Iris pigment epithelial cell (primary cell): ENCODE data around the gene ERICH2.
"Not testable (repeated sequence)": the region's sequence is repeated elsewhere in the genome, so short reads cannot be mapped to it uniquely, and the experiment has no call there.

Experiments
- DNase-seq: peaks from one replicate; pipeline ENCODE4 v3.0.0-alpha.2; 2011; ENCODE audit warnings: low read depth

Gene ERICH2, protein sequence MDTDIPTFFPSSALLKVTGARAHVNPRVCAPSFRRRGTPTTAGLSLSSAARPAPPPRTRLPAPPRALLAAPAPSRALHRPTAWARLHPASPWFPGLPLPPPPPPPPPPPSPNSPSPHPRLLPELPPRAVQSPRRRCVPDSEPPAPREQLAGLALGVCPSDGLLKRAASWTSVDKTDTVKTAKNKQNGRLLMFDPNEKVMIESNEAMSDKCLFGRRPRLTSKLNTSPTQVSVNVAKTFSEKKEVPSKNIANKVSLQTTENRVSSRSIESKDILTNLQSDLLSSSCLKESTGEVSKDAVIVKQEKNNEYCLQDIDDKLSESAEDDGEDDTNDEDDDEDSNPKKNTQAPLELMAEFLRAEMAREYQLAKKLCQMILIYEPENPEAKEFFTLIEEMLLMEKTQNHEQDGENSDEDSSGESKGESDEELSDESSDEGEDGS

DNA sequence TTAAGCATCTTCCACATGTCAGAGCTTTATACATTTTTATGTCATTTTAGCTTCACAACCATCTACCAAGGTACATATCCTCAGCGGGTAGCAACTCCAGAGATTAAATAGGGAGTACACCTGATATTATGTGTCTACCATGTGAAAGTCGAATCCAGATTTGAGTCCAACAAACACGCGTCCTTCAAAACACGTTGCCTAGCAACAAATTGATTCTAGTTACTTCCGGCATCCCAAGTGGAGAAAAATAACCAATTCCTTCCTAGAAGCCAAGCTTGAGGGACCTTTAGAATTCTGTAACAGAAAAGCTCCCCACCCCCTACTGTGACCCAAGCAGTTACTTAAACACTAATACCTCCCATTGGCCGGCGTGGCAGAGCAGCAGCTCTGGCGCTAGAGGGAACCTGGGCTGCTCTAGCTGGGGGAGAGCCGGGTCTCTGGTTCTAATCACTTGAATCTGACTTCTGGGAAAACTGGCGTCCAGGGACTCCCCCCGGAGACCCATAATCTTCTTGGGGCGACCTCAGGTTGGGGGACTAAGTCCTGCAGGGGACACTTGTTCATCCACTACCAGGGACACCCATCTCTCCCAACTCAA is at the start of gene ERICH2:
ERICH2 (plus strand) TSS at position 371 of the 598 bp plus-strand sequence. CDS start 304 bp downstream, outside the sequence.
- DNase-seq, result peak; percentile 66

DNA sequence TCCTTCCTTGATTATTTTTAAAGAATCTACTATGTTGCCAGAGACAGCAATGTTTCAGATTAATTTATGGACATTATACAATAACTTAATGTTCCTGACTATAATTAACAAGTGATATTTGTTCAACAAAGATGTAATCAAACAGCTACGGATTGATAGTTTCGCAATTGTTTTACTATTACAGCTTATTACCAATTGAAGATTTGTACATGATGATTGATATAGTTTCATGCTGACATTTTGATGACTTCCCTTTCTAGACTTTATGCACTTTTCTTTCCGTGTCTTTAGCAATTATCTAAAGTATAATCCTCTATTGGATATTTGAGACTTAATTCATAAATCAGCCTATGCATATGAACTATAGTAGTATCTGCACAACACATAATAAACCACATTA is 48.5 kb upstream of the ERICH2 start:
- no peak for DNase-seq

DNA sequence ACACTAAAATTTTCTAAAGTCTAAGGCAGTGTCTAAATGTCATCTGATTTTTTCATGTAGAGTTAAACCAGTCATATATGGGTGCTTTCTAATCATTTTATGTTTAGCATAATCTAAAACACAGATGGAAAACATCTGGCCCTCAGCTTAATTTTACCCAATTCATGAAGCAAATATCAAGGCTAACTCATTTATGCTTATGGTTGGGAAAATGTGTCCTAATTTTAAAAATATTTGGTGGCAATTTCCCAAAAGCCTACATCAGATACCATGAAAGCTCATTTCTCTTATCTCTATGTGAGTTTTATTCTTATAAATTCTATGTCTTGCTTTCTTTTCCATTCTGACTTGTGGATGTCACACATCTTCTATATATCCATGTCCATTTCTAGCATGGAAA is 47.9 kb upstream of the ERICH2 start:
- no peak for DNase-seq

DNA sequence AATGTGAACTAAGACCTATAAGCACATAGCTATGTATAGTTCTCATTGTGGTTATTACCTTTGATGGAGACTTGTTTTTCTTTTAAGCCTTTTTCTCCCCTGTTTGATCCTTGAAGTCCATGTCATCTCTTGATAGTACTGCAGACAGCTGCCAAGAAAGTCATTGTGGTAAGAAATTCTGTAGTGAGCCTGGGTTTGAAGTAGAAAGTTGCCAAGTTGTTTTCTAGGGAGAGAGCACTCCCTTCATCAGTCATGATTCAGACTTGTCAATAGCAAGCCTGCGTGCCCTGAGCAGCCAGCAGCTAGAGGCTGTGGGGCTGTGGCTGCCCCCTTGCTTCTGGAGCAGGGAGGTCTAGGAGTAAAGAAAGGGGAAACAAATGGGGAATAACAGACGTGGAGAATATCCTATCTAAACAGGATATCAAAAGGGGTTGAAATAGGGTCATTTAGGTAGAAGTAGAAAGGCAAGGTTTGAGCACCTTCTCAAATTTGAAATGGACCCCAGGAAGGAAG is 46.7 kb upstream of the ERICH2 start:
- no peak for DNase-seq

DNA sequence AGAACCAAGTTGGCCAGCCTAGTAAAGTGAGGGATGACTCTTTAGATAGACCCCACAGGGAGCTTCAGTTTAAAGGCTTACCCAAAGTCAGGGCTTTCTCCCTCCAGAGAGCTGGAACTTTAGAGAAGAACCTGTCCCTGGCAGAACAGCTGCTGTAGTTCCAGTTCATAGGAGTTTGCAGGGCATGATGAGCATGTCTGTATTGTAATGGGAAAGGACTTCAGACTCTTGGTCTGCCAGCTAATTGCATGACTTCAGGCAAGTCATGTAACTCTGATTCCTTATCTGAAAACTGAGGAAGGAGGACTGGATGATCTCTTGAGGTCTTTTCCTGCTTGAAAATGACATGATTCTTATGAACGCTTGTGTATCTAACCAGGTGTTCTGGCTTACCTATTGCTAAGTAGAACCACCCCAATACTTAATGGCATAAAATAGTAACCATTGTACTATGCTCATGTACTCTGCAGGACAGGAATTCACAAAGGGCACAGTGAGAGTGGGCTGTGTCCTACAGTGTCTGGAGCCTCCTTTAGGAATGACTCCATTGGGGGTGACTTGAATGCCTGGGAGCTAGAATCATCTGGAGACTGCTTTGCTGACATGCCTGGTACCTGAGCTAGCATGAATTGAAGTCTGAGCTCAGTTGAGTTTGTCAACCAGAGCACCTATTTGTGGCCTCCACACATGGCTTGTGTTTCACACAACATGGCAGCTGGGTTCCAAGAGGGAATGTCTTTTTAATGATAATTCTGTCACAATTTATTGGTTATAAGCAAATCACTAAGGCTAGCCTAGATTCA is 36.2 kb upstream of the ERICH2 start:
- no peak for DNase-seq

DNA sequence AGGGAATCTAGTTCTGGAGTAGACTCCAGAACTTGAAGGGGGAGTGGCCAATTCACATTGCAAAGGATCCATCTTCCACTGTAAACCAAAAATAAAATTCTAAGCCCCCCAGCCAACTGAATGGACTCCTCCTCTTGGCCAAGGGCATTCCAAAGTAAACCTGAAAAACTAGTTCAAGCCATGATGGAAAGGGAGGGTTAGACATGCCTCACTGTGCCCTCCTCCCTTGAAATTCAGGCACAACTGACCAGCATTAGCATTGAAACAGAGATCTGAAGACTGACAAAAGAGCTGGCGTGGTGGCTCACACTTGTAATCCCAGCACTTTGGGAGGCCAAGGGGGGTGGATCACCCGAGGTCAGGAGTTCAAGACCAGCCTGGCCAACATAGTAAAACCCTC is 35.6 kb upstream of the ERICH2 start:
- DNase-seq, result not testable (repeated sequence)

DNA sequence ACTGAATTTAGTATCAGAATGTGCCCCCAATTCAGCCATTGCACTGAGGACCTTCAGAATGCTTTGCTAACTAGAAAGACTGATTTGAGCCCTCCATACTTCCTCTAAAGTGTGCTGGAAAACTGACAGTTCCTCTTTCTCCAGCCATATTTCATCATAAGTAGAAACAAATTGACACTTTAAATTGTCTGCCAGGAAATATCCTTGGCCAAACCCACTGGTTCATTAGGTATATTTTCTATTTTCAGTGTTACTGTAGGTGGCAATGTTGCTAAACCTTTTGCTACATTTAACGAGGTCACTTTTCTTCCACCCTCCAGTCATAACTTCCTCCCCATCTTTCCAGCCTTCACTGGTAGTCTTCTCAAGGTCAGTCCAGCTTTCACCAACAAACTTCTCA is 33.5 kb upstream of the ERICH2 start:
- no peak for DNase-seq

DNA sequence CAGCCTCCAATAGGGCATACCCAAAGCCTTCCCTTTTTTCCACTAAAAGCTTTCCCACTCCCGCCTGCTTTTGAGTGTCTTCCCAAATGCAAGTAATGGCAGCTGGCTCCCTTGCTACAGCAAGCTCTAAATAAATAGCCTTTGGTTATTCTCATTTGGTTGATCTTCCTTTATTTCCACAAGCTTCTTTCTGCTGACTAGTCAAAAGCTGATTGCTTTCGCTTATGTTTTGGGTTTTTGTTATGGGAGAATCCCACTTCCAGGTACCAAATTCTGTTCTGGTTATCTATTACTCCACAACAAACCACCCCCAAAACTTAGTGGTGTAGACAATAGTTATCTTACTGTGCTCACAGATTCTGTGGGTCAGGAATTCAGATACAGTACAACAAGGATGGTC is 32.8 kb upstream of the ERICH2 start:
- no peak for DNase-seq

DNA sequence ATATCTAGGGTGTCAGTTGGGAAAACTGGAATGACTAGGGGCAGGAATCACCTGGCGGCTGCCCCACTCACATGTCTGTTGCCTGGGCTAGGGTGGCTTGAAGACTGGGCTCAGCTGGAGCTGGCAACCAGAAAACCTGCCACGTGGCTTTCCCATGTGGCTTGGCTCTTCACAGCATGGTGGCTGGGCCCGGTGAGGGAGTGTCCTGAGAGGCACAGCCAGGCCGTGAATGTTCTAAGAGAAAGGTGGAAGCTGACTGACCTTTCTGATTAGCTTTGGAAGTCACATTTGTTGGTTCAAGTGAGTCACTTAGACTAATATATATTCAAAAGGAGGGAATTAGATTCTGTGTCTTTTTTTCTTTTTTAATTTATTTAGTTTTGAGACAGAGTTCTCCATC is 32.4 kb upstream of the ERICH2 start:
- DNase-seq, result peak; percentile 21

DNA sequence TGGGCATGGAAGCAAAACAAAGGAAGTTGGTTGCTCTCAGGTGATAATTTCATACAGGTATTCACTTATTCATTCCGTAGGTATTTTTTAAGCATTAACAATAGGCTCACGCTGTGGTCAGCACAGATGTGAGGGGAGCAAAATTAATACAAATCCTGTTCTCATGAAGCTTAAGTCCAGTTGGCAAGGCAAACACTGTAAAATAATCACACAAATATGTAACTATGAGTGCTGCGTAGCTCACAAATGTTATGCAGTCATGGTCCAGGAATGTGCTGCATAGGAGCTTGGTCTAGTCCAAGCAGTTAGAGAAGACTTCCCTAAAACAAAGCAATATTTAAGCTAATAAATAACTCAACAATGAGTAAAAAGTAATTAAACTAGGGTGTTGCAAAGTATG is 31.1 kb upstream of the ERICH2 start:
- peak; percentile 96 for DNase-seq

DNA sequence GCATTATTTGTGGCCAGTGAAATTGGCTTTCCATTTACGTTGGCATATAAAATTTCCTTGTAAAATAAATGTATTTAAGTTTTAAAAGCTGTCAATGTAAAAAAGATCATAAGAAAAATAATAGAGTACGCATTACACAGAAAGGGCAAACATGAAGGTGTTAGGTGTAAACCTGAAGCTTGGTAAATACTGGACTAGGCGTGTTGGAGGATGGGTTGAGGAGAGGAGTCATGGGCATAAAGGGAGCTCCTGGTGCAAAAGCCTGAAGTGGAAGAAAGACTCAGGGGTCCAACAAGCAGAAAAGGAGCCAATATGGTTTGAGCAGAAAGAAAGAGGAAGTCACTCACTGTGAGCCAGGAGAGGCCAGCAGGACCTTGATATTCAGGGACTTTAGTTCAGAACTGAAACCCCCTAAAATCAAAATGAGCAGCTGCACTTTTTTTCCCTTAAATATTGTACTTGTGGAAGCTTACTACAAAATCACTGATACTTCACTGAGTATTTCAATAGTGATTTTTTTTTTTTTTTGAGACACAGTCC is 30.6 kb upstream of the ERICH2 start:
- DNase-seq, result no peak

DNA sequence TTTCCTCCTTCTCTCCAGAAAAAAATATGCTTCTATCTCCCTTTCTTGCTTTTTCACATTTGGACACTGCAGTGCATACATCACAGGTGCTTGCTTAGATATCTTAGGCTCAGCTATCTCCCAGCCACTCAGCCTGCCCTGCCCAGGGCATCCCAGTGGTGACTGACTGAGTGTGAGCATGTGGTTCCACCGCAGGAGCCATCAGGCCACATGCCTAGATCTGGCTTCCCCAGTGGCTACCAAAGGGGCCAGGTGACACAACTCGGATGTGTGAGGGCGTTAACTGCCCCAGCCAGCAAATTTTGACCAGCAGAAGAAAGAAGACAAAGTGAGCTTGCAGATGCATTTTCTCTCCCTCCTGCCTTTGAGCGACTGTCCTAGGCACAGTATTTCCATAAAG is 29.5 kb upstream of the ERICH2 start:
- no peak for DNase-seq

DNA sequence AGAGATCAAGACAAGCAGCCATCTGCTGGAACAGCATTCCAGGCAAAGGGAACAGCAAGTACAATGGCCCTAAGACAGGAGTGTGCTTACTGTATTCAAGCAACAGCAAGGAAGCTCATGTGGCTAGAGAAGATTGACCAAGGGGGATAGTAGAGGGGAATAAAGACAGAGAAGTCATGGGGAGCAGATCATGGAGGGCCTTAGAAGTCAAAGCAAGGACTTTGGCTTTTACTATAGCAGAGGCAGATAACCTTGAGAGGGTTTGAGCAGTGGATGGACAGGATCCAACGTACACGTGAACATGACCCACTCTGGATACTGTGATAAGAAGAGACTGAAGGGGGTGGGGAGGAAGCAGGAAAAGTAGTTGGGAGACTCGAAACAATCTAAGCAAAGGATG is 28.2 kb upstream of the ERICH2 start:
- no peak for DNase-seq

DNA sequence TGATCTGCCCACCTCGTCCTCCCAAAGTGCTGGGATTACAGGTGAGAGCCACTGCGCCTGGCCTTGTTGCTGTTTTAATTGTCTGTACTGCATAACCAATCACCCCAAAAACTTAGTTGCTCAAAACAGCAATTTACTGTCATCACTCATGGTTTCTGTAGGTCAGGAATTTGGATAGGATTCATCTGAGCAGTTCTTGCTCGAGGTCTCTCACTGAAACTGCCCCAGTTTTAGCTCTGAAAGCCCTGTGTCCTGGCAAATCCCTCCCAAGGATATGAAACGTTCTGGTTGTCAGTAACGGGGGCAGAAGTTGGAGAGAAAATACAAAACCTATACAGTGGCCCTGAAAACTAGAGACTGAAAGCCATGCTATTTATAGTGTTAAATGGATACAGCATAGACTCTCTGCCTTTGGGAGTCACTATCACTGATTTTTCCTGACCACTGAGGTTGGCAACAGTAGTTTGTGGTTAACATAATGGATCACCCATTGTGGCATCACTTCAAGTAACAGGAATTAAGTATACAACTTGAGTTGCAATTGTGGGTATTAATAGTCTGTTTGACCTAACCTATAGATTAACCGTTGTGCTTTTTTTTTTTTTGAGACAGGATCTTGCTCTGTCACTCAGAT is 27.2 kb upstream of the ERICH2 start:
- DNase-seq, result no peak

DNA sequence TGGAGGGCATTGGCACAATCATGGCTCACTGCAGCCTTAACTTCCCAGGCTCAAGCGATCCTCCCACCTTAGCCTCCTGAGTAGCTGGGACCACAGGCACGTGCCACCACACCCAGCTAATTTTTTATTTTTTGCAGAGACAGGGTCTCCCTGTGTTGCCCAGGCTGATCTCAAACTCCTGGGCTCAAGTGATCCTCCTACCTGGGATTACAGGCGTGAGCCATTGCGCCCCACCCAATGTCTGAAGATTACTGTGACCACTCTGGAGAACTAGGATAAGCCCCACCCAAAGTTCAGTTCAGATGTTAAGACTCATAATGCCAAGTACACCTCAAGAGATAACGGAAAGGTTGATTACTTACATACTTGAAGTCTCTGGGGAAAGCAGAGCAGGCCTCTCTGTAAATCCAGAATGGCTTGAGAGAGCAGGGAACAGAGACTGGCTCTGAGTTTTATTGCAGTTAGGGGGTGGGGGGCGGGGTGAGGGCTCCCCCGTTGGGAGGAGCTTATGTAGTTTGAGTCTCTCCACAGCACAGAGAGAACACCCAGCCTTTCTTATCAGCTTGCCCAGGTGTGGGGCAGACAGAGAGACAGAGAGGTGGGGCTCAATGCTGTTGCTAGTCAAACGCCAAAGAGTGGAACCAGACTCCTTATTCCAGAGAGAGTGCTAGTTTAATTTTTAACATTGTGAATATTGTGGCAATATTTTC is 26.5 kb upstream of the ERICH2 start:
- no peak for DNase-seq

DNA sequence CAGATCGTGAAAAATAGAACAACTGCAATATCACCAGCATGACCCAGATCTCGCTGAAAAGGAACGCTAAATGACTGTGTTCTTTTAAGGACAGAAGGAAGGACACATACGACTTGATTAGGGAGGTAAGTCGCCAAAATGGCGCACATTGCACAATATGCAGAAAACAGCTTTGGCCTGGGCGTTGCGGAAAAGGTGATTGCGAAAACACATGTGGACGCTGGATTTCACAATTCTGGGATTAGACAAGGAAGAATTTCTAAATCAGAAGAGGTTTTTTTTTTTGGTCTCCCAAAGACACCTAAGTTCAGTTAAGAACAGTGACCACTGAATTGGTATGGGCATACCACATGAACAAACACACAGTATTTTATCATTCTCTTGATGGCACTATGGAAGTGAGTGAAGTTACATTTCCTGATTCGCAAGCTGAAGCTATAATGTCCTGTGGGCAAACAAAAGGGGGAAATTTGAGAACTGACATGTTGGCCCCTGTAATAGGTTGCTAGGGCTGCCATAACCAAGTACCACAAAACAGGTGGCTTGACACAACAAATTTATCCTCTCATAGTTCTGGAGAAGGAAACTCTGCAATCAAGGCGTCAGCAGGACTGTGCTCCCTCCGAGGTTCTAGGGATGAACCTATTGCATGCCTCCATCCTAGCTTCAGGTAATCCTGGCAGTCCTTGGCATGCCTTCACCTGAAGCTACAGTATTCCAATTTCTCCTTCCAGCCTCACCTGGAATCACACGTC is 25.8 kb upstream of the ERICH2 start:
- peak; percentile 78 for DNase-seq

DNA sequence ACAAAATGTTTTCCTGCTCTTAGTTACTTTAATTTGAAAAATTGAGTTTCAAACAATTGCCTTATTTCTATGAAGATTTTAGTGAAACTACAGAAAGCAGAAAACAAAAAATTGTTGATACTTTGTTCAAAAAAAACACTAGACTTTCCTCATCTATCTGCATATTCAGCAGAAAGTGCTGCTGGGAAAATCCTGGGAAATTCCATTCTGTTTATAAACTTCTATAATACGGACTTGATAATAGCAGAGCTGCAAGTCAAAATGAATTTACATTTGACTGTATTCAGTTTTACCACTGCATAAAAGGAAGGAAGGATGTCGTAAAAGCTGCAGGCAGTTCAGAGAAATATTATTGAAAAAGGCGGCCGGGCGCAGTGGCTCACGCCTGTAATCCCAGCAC is 24.9 kb upstream of the ERICH2 start:
- DNase-seq, result no peak

DNA sequence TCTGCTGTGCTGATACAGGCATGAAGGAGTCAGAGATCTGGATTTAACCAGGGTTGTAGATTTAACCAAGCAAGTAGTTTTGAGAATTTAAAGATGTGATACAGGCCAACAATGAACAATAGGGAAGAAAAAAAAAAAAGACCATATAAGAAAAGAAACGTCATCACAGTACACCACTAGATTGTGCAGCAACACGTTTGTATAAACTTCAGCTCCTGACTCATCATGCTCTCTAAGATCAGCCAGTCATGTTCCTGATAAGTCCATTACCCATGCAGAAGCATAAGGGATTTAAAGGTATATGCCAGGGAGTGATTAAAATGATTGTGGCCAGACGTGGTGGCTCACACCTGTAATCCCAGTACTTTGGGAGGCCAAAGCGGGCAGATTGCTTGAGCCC is 22.3 kb upstream of the ERICH2 start:
- DNase-seq, result peak; percentile 93

DNA sequence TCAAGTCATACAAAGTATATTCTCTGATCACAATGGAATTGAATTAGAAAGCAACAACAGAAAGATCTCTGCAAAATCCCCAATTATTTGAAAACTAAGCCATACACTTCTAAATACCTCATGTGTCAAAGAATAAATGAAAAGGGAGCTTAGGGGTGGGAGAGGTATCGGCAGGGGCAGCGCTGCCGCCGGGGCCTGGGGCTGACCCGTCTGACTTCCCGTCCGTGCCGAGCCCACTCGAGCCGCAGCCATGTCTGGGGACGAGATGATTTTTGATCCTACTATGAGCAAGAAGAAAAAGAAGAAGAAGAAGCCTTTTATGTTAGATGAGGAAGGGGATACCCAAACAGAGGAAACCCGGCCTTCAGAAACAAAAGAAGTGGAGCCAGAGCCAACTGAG is 18.6 kb upstream of the ERICH2 start:
- not testable (repeated sequence) for DNase-seq

DNA sequence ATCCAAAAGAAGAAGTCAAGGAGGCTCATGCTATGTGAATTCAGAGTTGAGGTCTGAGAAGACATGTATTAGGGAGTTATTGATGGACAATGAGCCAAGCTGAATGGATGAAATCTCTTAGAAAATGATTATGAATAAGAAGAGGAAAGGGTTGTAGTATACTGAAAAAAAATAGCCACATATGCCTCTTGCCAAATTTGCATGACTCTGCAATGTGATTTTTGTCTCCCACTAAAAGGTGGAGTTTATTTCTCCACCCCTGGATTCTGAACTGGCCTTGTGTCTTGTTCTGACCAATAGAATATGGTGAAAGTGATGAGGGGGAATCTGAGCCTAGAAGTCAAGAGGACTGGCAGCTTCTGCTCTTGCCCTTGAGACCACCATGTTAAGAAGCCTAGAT is 8.6 kb upstream of the ERICH2 start:
- DNase-seq, result no peak

DNA sequence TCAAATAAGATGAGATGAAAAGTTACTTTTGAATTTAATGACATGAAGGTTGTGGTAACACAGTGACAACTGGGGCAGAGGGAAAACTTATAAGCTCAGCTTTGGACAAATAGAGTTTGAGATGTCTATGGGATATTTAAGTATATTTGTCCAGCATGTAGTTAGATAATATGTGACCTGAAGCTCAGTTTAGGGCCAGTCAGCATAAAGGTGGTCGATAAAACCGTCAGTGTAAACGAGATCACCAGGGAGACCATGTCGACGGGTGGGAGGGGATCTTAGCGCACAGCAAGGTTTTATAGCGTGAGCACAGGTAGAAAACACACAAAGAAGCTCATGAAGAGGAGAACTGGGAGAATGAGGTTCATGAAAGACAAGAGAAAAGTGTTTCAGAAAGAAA is 7.4 kb upstream of the ERICH2 start:
- no peak for DNase-seq
